HG03432 (cell line): ENCODE measurements around the gene RABEP1.

Experiments used
- ATAC-seq: cut with Tn5 transposase; IDR thresholded peaks from one replicate; pipeline ENCODE4 v1.9.1; 2021; ENCODE audit warnings: mild to moderate bottlenecking, moderate library complexity; ENCODE audit not compliant: unreplicated experiment

RABEP1 gene

GRCh38 chr17:5361426-5361825 is 79.3 kb downstream of the RABEP1 start:
- ATAC-seq: no peak

- ATAC-seq: no peak
Observed at GRCh38 chr17:5362162-5362811, 80.2 kb downstream of the RABEP1 start.

- ATAC-seq: no peak
Observed at GRCh38 chr17:5364156-5364555, 82.1 kb downstream of the RABEP1 start.

GRCh38 chr17:5364696-5365095 is 82.6 kb downstream of the RABEP1 start:
- no peak for ATAC-seq

GRCh38 chr17:5365831-5366230 is 83.7 kb downstream of the RABEP1 start:
- no peak for ATAC-seq

- no peak for ATAC-seq
Observed at GRCh38 chr17:5370411-5370810, 88.3 kb downstream of the RABEP1 start.

GRCh38 chr17:5373112-5373511 is 91.0 kb downstream of the RABEP1 start:
- peak; percentile 52 for ATAC-seq

- no peak for ATAC-seq
Observed at GRCh38 chr17:5378566-5379207, 96.6 kb downstream of the RABEP1 start.

- no peak for ATAC-seq
Observed at GRCh38 chr17:5379351-5380107, 97.4 kb downstream of the RABEP1 start.

- ATAC-seq: no peak
Observed at GRCh38 chr17:5380491-5381135, 98.5 kb downstream of the RABEP1 start.

- no peak for ATAC-seq
Observed at GRCh38 chr17:5381542-5381941, 99.5 kb downstream of the RABEP1 start.

- ATAC-seq: no peak
Observed at GRCh38 chr17:5391678-5392077, 109.6 kb downstream of the RABEP1 start.

- ATAC-seq: no peak
Observed at GRCh38 chr17:5396612-5397011, 114.5 kb downstream of the RABEP1 start.

GRCh38 chr17:5399767-5400166 is 117.7 kb downstream of the RABEP1 start:
- no peak for ATAC-seq

GRCh38 chr17:5405400-5405799 is 123.3 kb downstream of the RABEP1 start:
- no peak for ATAC-seq

- ATAC-seq: no peak
Observed at GRCh38 chr17:5408186-5408585, 126.1 kb downstream of the RABEP1 start.

GRCh38 chr17:5410594-5411272 is 128.6 kb downstream of the RABEP1 start:
- no peak for ATAC-seq

- ATAC-seq: no peak
Observed at GRCh38 chr17:5413682-5414081, 131.6 kb downstream of the RABEP1 start.

- ATAC-seq: no peak
Observed at GRCh38 chr17:5416901-5417300, 134.8 kb downstream of the RABEP1 start.

- peak; percentile 30 for ATAC-seq
Observed at GRCh38 chr17:5418858-5419355, 136.8 kb downstream of the RABEP1 start.
